Measurements from ENCODE around the gene MOBP.

GRCh38 chr3:39445927-39446326, 21.6 kb upstream of the MOBP start:
- TF ChIP-seq POLR2A (IDR thresholded peaks at IDR 0.05) (no peak), CTCF (IDR thresholded peaks at IDR 0.05) (no peak)
